Measurements from ENCODE around the gene LCAT. TPM values are rescaled to one million over a fixed set of nuclear protein-coding genes. Genes with fewer than 3 reads are reported as not detected.

Gene LCAT
- total and polyA plus RNA-seq, 9 of the 15 experiments (the other 6 are each of a cell fraction or from before 2014, with no cell fraction given) = 0.46 to 21.0 (median 5.0) TPM

DNA sequence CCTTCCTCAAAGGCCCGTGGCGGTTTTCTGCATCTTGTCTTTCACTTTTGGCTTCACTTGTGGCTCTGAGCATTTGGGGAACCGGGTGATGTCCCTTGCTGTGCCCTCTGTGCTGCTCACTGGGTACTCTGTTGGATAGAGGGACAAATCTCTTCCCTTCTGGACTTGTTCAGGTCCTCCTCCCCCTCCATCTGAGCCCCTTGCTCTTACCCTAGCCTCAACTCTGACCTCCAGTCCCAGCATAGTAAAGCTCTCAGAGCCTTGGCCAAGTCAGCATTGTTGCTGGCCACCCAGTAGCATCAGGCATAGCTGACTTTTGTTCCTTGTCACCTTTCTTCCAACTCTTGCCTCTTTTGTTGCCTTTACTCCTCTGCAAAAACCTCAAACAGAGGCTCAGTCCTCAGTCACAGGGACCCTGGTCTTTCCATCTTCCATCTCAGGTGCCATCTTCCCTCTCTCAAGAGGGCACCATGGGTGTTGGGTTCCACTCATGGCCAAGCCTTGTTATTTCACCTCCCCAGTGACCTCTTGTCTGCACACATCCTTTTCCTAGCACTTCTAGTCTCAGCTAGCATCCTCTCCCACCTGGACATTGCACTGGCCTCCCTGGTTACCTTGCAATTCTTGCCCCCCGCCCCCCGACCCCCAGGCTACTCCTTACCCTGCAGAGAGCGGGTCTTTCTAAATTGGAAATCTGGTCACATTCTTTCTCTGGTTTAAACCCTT, 6.9 kb downstream of the LCAT start (continued):
- no peak for TF ChIP-seq PHF21A (IDR thresholded peaks at IDR 0.05; ENCODE audit: borderline replicate concordance, low read depth)
- TF ChIP-seq HLTF (IDR thresholded peaks at IDR 0.05) = no peak
- TF ChIP-seq RBM39 (optimal IDR thresholded peaks at IDR 0.05; ENCODE audit: low read depth, low read length) = no peak
- no peak for TF ChIP-seq MAFF (IDR thresholded peaks at IDR 0.05; ENCODE audit: low read length)
- TF ChIP-seq DDX20 (tag; IDR thresholded peaks at IDR 0.05; ENCODE audit: low read depth) = no peak
- TF ChIP-seq EWSR1 (IDR thresholded peaks at IDR 0.05; ENCODE audit: borderline replicate concordance, low read depth, partially characterized antibody) = no peak
- TF ChIP-seq ZNF785 (CRISPR knock-in tag; IDR thresholded peaks at IDR 0.05) = no peak
- TF ChIP-seq, protein P1, sequence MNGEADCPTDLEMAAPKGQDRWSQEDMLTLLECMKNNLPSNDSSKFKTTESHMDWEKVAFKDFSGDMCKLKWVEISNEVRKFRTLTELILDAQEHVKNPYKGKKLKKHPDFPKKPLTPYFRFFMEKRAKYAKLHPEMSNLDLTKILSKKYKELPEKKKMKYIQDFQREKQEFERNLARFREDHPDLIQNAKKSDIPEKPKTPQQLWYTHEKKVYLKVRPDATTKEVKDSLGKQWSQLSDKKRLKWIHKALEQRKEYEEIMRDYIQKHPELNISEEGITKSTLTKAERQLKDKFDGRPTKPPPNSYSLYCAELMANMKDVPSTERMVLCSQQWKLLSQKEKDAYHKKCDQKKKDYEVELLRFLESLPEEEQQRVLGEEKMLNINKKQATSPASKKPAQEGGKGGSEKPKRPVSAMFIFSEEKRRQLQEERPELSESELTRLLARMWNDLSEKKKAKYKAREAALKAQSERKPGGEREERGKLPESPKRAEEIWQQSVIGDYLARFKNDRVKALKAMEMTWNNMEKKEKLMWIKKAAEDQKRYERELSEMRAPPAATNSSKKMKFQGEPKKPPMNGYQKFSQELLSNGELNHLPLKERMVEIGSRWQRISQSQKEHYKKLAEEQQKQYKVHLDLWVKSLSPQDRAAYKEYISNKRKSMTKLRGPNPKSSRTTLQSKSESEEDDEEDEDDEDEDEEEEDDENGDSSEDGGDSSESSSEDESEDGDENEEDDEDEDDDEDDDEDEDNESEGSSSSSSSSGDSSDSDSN (IDR thresholded peaks at IDR 0.05; ENCODE audit: borderline replicate concordance in 1 of 2, low read depth in 2 of 2, low read length in 2 of 2) = 0 out of 4 replicates have a peak, but pooled peaks of 1 of the 2 experiments have one; percentile 9
- TF ChIP-seq EHMT2 (IDR thresholded peaks at IDR 0.05) = no peak
- no peak for TF ChIP-seq ZNF174 (CRISPR knock-in tag; IDR thresholded peaks at IDR 0.05)
- TF ChIP-seq, protein P2, sequence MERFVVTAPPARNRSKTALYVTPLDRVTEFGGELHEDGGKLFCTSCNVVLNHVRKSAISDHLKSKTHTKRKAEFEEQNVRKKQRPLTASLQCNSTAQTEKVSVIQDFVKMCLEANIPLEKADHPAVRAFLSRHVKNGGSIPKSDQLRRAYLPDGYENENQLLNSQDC (CRISPR knock-in tag; IDR thresholded peaks at IDR 0.05) = no peak
- no peak for TF ChIP-seq ATF7 (IDR thresholded peaks at IDR 0.05)
- TF ChIP-seq TAF1 (IDR thresholded peaks at IDR 0.05; ENCODE audit: control insufficient read depth, extremely low read depth, insufficient read depth, low read length, severe bottlenecking) = peak; percentile 37
- no peak for TF ChIP-seq ZNF512 (tag; IDR thresholded peaks at IDR 0.05)
- TF ChIP-seq CTCF (IDR thresholded peaks at IDR 0.05 in 2 of 3, conservative IDR thresholded peaks at IDR 0.05 in 1 of 3; ENCODE audit: insufficient read depth in 2 of 3, low read depth in 1 of 3, low read length in 3 of 3) = no peak
- no peak for TF ChIP-seq GTF2F1 (IDR thresholded peaks at IDR 0.05; ENCODE audit: low read depth, low read length)
- TF ChIP-seq ATF2 (CRISPR knock-in tag; IDR thresholded peaks at IDR 0.05) = no peak
- TF ChIP-seq PTBP1 (IDR thresholded peaks at IDR 0.05; ENCODE audit: low read depth, low read length) = no peak
- TF ChIP-seq, protein P3, sequence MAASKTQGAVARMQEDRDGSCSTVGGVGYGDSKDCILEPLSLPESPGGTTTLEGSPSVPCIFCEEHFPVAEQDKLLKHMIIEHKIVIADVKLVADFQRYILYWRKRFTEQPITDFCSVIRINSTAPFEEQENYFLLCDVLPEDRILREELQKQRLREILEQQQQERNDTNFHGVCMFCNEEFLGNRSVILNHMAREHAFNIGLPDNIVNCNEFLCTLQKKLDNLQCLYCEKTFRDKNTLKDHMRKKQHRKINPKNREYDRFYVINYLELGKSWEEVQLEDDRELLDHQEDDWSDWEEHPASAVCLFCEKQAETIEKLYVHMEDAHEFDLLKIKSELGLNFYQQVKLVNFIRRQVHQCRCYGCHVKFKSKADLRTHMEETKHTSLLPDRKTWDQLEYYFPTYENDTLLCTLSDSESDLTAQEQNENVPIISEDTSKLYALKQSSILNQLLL (CRISPR knock-in tag; IDR thresholded peaks at IDR 0.05; ENCODE audit: borderline replicate concordance) = no peak
- TF ChIP-seq POLR2A (conservative IDR thresholded peaks at IDR 0.05) = 0 out of 2 replicates have a peak, but pooled peaks have one; percentile 20
